NCI-H748 (cell line): ENCODE measurements around the gene NEK7.
"Not testable (repeated sequence)": the region's sequence is repeated elsewhere in the genome, so short reads cannot be mapped to it uniquely, and the experiment has no call there.

Source experiments
- DNase-seq: peaks from one replicate; lab custom pipeline; 2025; ENCODE audit not compliant: unreplicated experiment; lab: John Stamatoyannopoulos, UW

NEK7 gene

GRCh38 chr1:198169672-198170071 lies 12.9 kb downstream of the NEK7 start:
- no peak for DNase-seq

- no peak for DNase-seq
These were observed 15.1 kb downstream of the NEK7 start for GRCh38 chr1:198171667-198172540.

- no peak for DNase-seq
These were observed 17.0 kb downstream of the NEK7 start for GRCh38 chr1:198173832-198174231.

GRCh38 chr1:198174297-198174696 lies 17.5 kb downstream of the NEK7 start:
- DNase-seq: no peak

- no peak for DNase-seq
These were observed 18.8 kb downstream of the NEK7 start for GRCh38 chr1:198175423-198176170.

- DNase-seq: no peak
These were observed 19.4 kb downstream of the NEK7 start for GRCh38 chr1:198176179-198176578.

- no peak for DNase-seq
These were observed 20.7 kb downstream of the NEK7 start for GRCh38 chr1:198177546-198177945.

GRCh38 chr1:198178615-198179014 lies 21.8 kb downstream of the NEK7 start:
- DNase-seq: no peak

GRCh38 chr1:198179556-198179981 lies 22.8 kb downstream of the NEK7 start:
- no peak for DNase-seq

GRCh38 chr1:198183605-198184004 lies 26.8 kb downstream of the NEK7 start:
- DNase-seq: no peak

GRCh38 chr1:198184516-198184915 lies 27.7 kb downstream of the NEK7 start:
- DNase-seq: no peak

GRCh38 chr1:198185146-198185545 lies 28.3 kb downstream of the NEK7 start:
- DNase-seq: no peak

- no peak for DNase-seq
These were observed 29.0 kb downstream of the NEK7 start for GRCh38 chr1:198185759-198186158.

GRCh38 chr1:198186916-198187580 lies 30.2 kb downstream of the NEK7 start:
- no peak for DNase-seq

- no peak for DNase-seq
These were observed 31.3 kb downstream of the NEK7 start for GRCh38 chr1:198187973-198188588.

GRCh38 chr1:198191117-198191516 lies 34.3 kb downstream of the NEK7 start:
- no peak for DNase-seq

GRCh38 chr1:198193871-198194270 lies 37.1 kb downstream of the NEK7 start:
- not testable (repeated sequence) for DNase-seq

GRCh38 chr1:198196630-198197029 lies 39.8 kb downstream of the NEK7 start:
- DNase-seq: no peak

- no peak for DNase-seq
These were observed 40.5 kb downstream of the NEK7 start for GRCh38 chr1:198197285-198197684.

GRCh38 chr1:198199105-198199504 lies 42.3 kb downstream of the NEK7 start:
- peak; percentile 10 for DNase-seq
